OCI-LY3 (cell line): ENCODE data around the gene SLC35G2.

Experiments used
- H2AFZ ChIP-seq: fragments of 200-600, 300-600 bp; shearing (Covaris generic); 2 replicates; pipeline ENCODE4 v1.6.0; 2014; ENCODE audit warnings: antibody characterized with exemption, low read depth, low read length
- H3K27ac ChIP-seq: fragments of 200-600, 300-600 bp; sonication (generic); 2 replicates; pipeline ENCODE4 v1.5.1; 2014; ENCODE audit warnings: mild to moderate bottlenecking, low read length, moderate library complexity, mixed read lengths
- H3K27me3 ChIP-seq: fragments of 200-600, 300-600 bp; sonication (generic); 2 replicates; pipeline ENCODE4 v1.6.1; 2014; ENCODE audit warnings: low read depth, low read length, mixed read lengths
- H3K36me3 ChIP-seq: fragments of 200-600, 300-600 bp; sonication (generic); replicated peaks from 2 replicates; pipeline ENCODE3; 2014; ENCODE audit warnings: low read depth, low read length, mixed read lengths
- H3K4me1 ChIP-seq: fragments of 300-600, 200-600 bp; sonication (generic); 2 replicates; pipeline ENCODE4 v1.6.1; 2014; ENCODE audit warnings: low read length, mixed read lengths
- H3K4me2 ChIP-seq: fragments of 200-600, 300-600 bp; sonication (generic); 2 replicates; pipeline ENCODE4 v1.6.1; 2014; ENCODE audit warnings: low read length, mixed read lengths
- H3K4me3 ChIP-seq: fragments of 300-600, 200-600 bp; sonication (generic); 2 replicates; pipeline ENCODE4 v1.5.1; 2014; ENCODE audit warnings: antibody characterized with exemption, mild to moderate bottlenecking, low read length, moderate library complexity
- H3K79me2 ChIP-seq: fragments of 300-600, 200-600 bp; shearing (Covaris generic); 2 replicates; pipeline ENCODE4 v1.6.1; 2014; ENCODE audit warnings: mild to moderate bottlenecking, low read length, mixed read lengths
- H3K9ac ChIP-seq: fragments of 300-600, 200-600 bp; shearing (Covaris generic); 2 replicates; pipeline ENCODE4 v1.6.0; 2014; ENCODE audit warnings: mild to moderate bottlenecking, low read length, moderate library complexity
- H3K9me3 ChIP-seq: fragments of 200-600, 300-600 bp; shearing (Covaris generic); 2 replicates; pipeline ENCODE4 v1.6.1; 2014; ENCODE audit warnings: low read length, mixed read lengths; ENCODE audit not compliant: insufficient read depth
- H4K20me1 ChIP-seq: fragments of 200-600, 300-600 bp; sonication (generic); 2 replicates; pipeline ENCODE4 v1.6.1; 2016; ENCODE audit warnings: low read length, mixed read lengths; ENCODE audit not compliant: insufficient read depth
- EZH2phosphoT487 ChIP-seq: fragments of 200-600 bp; shearing (Covaris generic); IDR thresholded peaks from 2 replicates; pipeline ENCODE4 v1.6.1; 2018; ENCODE audit warnings: antibody characterized with exemption, mixed run types, low read depth
- TF ChIP-seq, protein P1 (sequence below): fragments of 200-600, 300-600 bp; sonication (generic); IDR thresholded peaks from 2 replicates; pipeline ENCODE4 v1.5.1; 2014; ENCODE audit warnings: antibody characterized with exemption, low read length, low read depth

The SLC35G2 gene

DNA sequence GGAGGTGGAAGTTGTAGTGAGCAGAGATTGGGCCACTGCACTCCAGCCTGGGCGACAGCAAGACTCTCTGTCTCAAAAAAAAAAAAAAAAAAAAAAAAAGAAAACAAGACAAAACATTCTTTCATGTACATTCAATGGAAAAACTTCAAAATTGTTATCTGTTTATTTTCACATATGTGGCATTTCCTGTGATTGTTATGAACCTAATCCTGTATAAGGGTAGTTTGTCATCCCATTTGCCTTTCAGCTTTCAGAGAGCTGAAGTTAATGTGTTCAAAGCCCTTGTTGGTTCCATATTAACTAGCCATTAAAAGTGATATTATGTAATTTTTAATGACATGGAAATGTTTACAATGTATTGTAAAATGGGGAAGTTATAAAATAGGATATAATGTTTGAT is 25.8 kb downstream of the SLC35G2 start:
- H2AFZ ChIP-seq: no peak overlapping the region
- H4K20me1 ChIP-seq: no peaks in the 10 kb centered on the region; the same call in 1 of the 2 replicates
- no peaks in the 10 kb centered on the region for H3K79me2 ChIP-seq
- H3K9me3 ChIP-seq: no peaks in the 10 kb centered on the region
- no peak overlapping the region for H3K4me2 ChIP-seq
- H3K9ac ChIP-seq: no peak overlapping the region
- H3K36me3 ChIP-seq: peaks cover 2% of the 10 kb centered on the region
- no peak overlapping the region for H3K27ac ChIP-seq
- H3K4me1 ChIP-seq: no peaks in the 10 kb centered on the region
- H3K27me3 ChIP-seq: no peaks in the 10 kb centered on the region
- no peak overlapping the region for H3K4me3 ChIP-seq
- TF ChIP-seq EZH2phosphoT487: no peak
- TF ChIP-seq, protein P1, sequence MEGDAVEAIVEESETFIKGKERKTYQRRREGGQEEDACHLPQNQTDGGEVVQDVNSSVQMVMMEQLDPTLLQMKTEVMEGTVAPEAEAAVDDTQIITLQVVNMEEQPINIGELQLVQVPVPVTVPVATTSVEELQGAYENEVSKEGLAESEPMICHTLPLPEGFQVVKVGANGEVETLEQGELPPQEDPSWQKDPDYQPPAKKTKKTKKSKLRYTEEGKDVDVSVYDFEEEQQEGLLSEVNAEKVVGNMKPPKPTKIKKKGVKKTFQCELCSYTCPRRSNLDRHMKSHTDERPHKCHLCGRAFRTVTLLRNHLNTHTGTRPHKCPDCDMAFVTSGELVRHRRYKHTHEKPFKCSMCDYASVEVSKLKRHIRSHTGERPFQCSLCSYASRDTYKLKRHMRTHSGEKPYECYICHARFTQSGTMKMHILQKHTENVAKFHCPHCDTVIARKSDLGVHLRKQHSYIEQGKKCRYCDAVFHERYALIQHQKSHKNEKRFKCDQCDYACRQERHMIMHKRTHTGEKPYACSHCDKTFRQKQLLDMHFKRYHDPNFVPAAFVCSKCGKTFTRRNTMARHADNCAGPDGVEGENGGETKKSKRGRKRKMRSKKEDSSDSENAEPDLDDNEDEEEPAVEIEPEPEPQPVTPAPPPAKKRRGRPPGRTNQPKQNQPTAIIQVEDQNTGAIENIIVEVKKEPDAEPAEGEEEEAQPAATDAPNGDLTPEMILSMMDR: no peak

DNA sequence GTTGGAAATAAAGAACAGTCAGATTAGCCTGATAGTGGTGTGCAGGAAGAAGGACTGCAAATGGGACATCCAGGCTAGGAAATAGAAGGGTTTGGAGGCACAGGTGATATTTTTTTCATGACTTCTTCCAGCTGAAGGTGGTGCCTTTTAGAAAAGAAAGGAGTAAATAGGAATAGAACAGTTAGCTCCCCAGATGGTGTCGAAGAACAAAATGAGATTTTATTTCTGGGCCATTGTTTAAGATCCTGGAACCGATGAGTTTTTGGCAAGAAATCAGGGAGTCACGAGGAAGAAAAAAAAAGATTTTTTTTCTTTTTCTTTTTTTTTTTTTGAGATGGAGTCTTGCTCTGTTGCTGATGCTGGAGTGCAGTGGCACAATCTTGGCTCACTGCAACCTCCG is 33.3 kb downstream of the SLC35G2 start:
- Histone ChIP-seq H3K4me3 (no peak overlapping the region), H3K79me2 (no peaks in the 10 kb centered on the region), H3K9me3 (no peaks in the 10 kb centered on the region), H3K4me1 (no peaks in the 10 kb centered on the region), H3K27ac (no peak overlapping the region), H3K27me3 (no peaks in the 10 kb centered on the region), H3K9ac (no peak overlapping the region), H3K36me3 (peaks cover 19% of the 10 kb centered on the region), H4K20me1 (0 out of 2 replicates have a peak, but pooled peaks cover 3% of the 10 kb centered on the region), H2AFZ (no peak overlapping the region), H3K4me2 (no peak overlapping the region)
- no peak for TF ChIP-seq EZH2phosphoT487
- TF ChIP-seq, protein P1: no peak

DNA sequence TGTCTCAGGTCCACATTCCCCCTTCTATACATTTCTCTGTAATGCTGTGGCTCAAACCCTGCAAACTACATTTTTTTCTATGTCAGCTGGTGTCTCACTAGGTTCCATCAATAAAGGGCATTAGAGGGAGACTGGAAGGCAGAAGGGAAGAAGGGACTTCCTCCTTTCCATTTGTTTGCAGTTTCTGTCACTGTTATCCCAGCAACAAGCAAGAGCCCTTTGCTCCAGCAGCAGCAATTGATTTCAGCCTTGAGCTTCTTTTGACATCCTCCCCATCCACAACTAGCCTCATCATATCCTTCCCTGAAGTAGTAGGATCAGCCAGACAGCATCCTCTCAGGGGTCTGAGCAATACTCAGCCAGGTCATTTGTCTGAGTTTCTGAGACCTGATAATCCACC is 37.7 kb downstream of the SLC35G2 start:
- H4K20me1 ChIP-seq: 0 out of 2 replicates have a peak, but pooled peaks cover 3% of the 10 kb centered on the region
- H2AFZ ChIP-seq: no peak overlapping the region
- no peak overlapping the region for H3K4me2 ChIP-seq
- TF ChIP-seq EZH2phosphoT487: no peak
- TF ChIP-seq, protein P1: no peak
- H3K4me1 ChIP-seq: peaks cover 9% of the 10 kb centered on the region
- H3K27me3 ChIP-seq: no peaks in the 10 kb centered on the region
- H3K36me3 ChIP-seq: peaks cover 27% of the 10 kb centered on the region
- no peak overlapping the region for H3K4me3 ChIP-seq
- H3K9me3 ChIP-seq: no peaks in the 10 kb centered on the region
- H3K79me2 ChIP-seq: peaks cover 10% of the 10 kb centered on the region
- no peak overlapping the region for H3K27ac ChIP-seq
- no peak overlapping the region for H3K9ac ChIP-seq

DNA sequence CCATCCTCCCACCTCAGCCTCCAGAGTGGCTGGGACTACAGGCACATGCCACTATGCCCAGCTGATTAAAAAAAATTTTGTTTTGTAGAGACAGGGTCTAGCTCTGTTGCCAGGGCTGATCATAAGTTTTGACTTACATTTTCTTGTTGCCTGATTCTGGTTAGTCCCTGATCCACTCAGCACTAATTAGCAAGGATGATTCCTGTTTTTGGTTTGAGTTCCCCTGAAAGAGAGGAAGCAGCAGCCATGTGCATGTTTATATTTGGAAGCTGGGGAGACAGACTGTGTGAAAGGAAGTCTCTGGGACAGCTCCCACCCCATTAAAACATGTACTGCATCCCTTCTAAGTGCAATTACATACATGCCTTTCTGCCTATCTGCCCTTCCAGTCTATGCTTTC is 39.5 kb downstream of the SLC35G2 start:
- no peak overlapping the region for H2AFZ ChIP-seq
- H3K27ac ChIP-seq: no peak overlapping the region
- no peak overlapping the region for H3K4me2 ChIP-seq
- H4K20me1 ChIP-seq: peaks cover 6% of the 10 kb centered on the region
- peaks cover 27% of the 10 kb centered on the region for H3K36me3 ChIP-seq
- H3K9ac ChIP-seq: no peak overlapping the region
- peaks cover 12% of the 10 kb centered on the region for H3K4me1 ChIP-seq
- no peaks in the 10 kb centered on the region for H3K9me3 ChIP-seq
- TF ChIP-seq, protein P1: no peak
- no peak overlapping the region for H3K4me3 ChIP-seq
- H3K79me2 ChIP-seq: peaks cover 22% of the 10 kb centered on the region
- H3K27me3 ChIP-seq: no peaks in the 10 kb centered on the region
